Activated gamma-delta T cell treated with Interleukin-2 at 50 U/mL for 16 hours (primary cell): ENCODE data around the gene COL18A1.
"Not testable (repeated sequence)": the region's sequence is repeated elsewhere in the genome, so short reads cannot be mapped to it uniquely, and the experiment has no call there.

ENCODE experiments used
- DNase-seq: peaks from one replicate; pipeline ENCODE4 v3.0.0-alpha.2; 2020

The COL18A1 gene

GRCh38 chr21:45525153-45525909, 120.4 kb downstream of the COL18A1 start:
- DNase-seq = no peak

GRCh38 chr21:45525910-45526306, 120.9 kb downstream of the COL18A1 start:
- no peak for DNase-seq

GRCh38 chr21:45527151-45527999, 122.4 kb downstream of the COL18A1 start:
- DNase-seq = not testable (repeated sequence)

GRCh38 chr21:45528028-45528705, 123.2 kb downstream of the COL18A1 start:
- no peak for DNase-seq

- no peak for DNase-seq
These were observed 124.2 kb downstream of the COL18A1 start for GRCh38 chr21:45528981-45529784.

- DNase-seq = no peak
These were observed 124.9 kb downstream of the COL18A1 start for GRCh38 chr21:45529785-45530422.

GRCh38 chr21:45530423-45531113, 125.6 kb downstream of the COL18A1 start:
- no peak for DNase-seq

- DNase-seq = not testable (repeated sequence)
These were observed 126.1 kb downstream of the COL18A1 start for GRCh38 chr21:45531114-45531392.

- no peak for DNase-seq
These were observed 126.6 kb downstream of the COL18A1 start for GRCh38 chr21:45531393-45532215.

GRCh38 chr21:45532826-45533360, 127.9 kb downstream of the COL18A1 start:
- no peak for DNase-seq

GRCh38 chr21:45533361-45533845, 128.4 kb downstream of the COL18A1 start:
- no peak for DNase-seq

GRCh38 chr21:45533846-45534635, 129.1 kb downstream of the COL18A1 start:
- DNase-seq = no peak

- DNase-seq = no peak
These were observed 129.8 kb downstream of the COL18A1 start for GRCh38 chr21:45534636-45535331.

GRCh38 chr21:45535341-45536081, 130.5 kb downstream of the COL18A1 start:
- DNase-seq = no peak

- no peak for DNase-seq
These were observed 131.5 kb downstream of the COL18A1 start for GRCh38 chr21:45536301-45537081.

GRCh38 chr21:45537111-45537745, 132.3 kb downstream of the COL18A1 start:
- DNase-seq = no peak
